Astrocyte (in vitro differentiated cells and primary cell): Measurements from ENCODE around the gene NIFK. TPM values are rescaled to one million over a fixed set of nuclear protein-coding genes. Genes with fewer than 3 reads are reported as not detected.

ENCODE experiments used
- DNase-seq: peaks from one replicate; pipeline ENCODE4 v3.0.0-alpha.2; 2010; ENCODE audit warnings: low read depth
- FAIRE-seq: peaks from 2 replicates; lab custom pipeline; 2011; peaks lifted over from hg19 to GRCh38; lab: Jason Lieb, UNC
- H2AFZ ChIP-seq: 2 replicates; pipeline ENCODE4 v1.6.0; 2012; ENCODE audit warnings: low read depth, low read length, inconsistent platforms
- H3K27ac ChIP-seq: 2 replicates; pipeline ENCODE4 v1.5.1; 2011; ENCODE audit warnings: low read depth, low read length, inconsistent platforms
- H3K27me3 ChIP-seq: 2 replicates; pipeline ENCODE4 v1.6.0; 2011; ENCODE audit warnings: low read length, inconsistent platforms; ENCODE audit not compliant: insufficient read depth
- H3K36me3 ChIP-seq: 2 replicates; pipeline ENCODE4 v1.5.1; 2011; ENCODE audit warnings: low read length, inconsistent platforms; ENCODE audit not compliant: insufficient read depth
- H3K4me1 ChIP-seq: 2 replicates; pipeline ENCODE4 v1.5.1; 2011; ENCODE audit warnings: low read length, inconsistent platforms; ENCODE audit not compliant: insufficient read depth
- H3K4me2 ChIP-seq: 2 replicates; pipeline ENCODE4 v1.6.0; 2012; ENCODE audit warnings: low read length, inconsistent platforms
- H3K4me3 ChIP-seq: 2 replicates; pipeline ENCODE4 v1.5.1; 2011; ENCODE audit warnings: low read depth, mild to moderate bottlenecking, low read length, inconsistent platforms; ENCODE audit not compliant: insufficient read depth
- H3K79me2 ChIP-seq: 2 replicates; pipeline ENCODE4 v1.6.0; 2012; ENCODE audit warnings: mild to moderate bottlenecking, low read length, inconsistent platforms; ENCODE audit not compliant: insufficient read depth
- H3K9ac ChIP-seq: 2 replicates; pipeline ENCODE4 v1.6.0; 2012; ENCODE audit warnings: mild to moderate bottlenecking, low read length, inconsistent platforms
- H3K9me3 ChIP-seq: 2 replicates; pipeline ENCODE4 v1.5.1; 2012; ENCODE audit warnings: low read depth, mild to moderate bottlenecking, low read length, inconsistent platforms; ENCODE audit not compliant: insufficient read depth
- H4K20me1 ChIP-seq: 2 replicates; pipeline ENCODE4 v1.6.0; 2012; ENCODE audit warnings: low read length, inconsistent platforms; ENCODE audit not compliant: insufficient read depth
- H3K27ac Mint-ChIP-seq: one replicate; pipeline ENCODE4 v1.8.0; 2021; ENCODE audit warnings: mild to moderate bottlenecking, mixed read lengths; ENCODE audit not compliant: unreplicated experiment
- H3K27me3 Mint-ChIP-seq: one replicate; pipeline ENCODE4 v1.8.0; 2021; ENCODE audit warnings: low read depth, mixed read lengths; ENCODE audit not compliant: unreplicated experiment
- H3K36me3 Mint-ChIP-seq: one replicate; pipeline ENCODE4 v1.8.0; 2021; ENCODE audit warnings: low read depth, mixed read lengths; ENCODE audit not compliant: unreplicated experiment
- H3K4me1 Mint-ChIP-seq: one replicate; pipeline ENCODE4 v1.8.0; 2021; ENCODE audit warnings: low read depth, mixed read lengths; ENCODE audit not compliant: unreplicated experiment
- H3K4me3 Mint-ChIP-seq: one replicate; pipeline ENCODE4 v1.8.0; 2021; ENCODE audit warnings: mild to moderate bottlenecking, moderate library complexity, mixed read lengths; ENCODE audit not compliant: unreplicated experiment
- H3K9me3 Mint-ChIP-seq: one replicate; pipeline ENCODE4 v1.8.0; 2021; ENCODE audit warnings: mild to moderate bottlenecking, mixed read lengths; ENCODE audit not compliant: unreplicated experiment
- CTCF ChIP-seq: IDR thresholded peaks from 2 replicates; pipeline ENCODE4 v1.5.1; 2011; ENCODE audit warnings: low read depth, mild to moderate bottlenecking, inconsistent platforms, low read length, moderate library complexity; ENCODE audit not compliant: insufficient read depth
- EZH2 ChIP-seq: IDR thresholded peaks from 2 replicates; pipeline ENCODE4 v1.6.1; 2012; ENCODE audit warnings: mild to moderate bottlenecking, low read length, inconsistent platforms; ENCODE audit not compliant: insufficient read depth
- total RNA-seq: library from RNA; stranded (reverse); gene quantifications from 2 replicates; pipeline ENCODE4 v1.2.1, GENCODE V29; 2021

Gene NIFK
- total RNA-seq, 1 donor from 2014 or later = 75.0 TPM

GRCh38 chr2:121686218-121686617 lies 50.5 kb downstream of the NIFK start:
- Histone ChIP-seq H3K27me3 (no peaks in the 10 kb centered on the region), H4K20me1 (no peaks in the 10 kb centered on the region), H3K4me1 (no peaks in the 10 kb centered on the region), H3K27ac (no peak overlapping the region), H3K9ac (no peak overlapping the region), H3K36me3 (no peaks in the 10 kb centered on the region), H3K4me3 (no peak overlapping the region), H3K9me3 (peaks cover 24% of the 10 kb centered on the region), H2AFZ (no peak overlapping the region), H3K79me2 (no peaks in the 10 kb centered on the region), H3K4me2 (no peak overlapping the region)
- peaks cover 1% of the 10 kb centered on the region for H3K4me1 Mint-ChIP-seq
- TF ChIP-seq EZH2 (no peak), CTCF (no peak)
- no peak overlapping the region for H3K27ac Mint-ChIP-seq
- FAIRE-seq (no peak), DNase-seq (no peak)
- H3K9me3 Mint-ChIP-seq = peaks cover 22% of the 10 kb centered on the region
- H3K4me3 Mint-ChIP-seq = no peak overlapping the region
- peaks cover 5% of the 10 kb centered on the region for H3K27me3 Mint-ChIP-seq
- H3K36me3 Mint-ChIP-seq = peaks cover 4% of the 10 kb centered on the region

GRCh38 chr2:121682396-121683298 lies 54.0 kb downstream of the NIFK start:
- H3K4me2 ChIP-seq = no peak overlapping the region
- no peaks in the 10 kb centered on the region for H3K79me2 ChIP-seq
- TF ChIP-seq CTCF (no peak), EZH2 (no peak)
- H3K27me3 Mint-ChIP-seq = peaks cover 4% of the 10 kb centered on the region
- DNase-seq = no peak
- H3K9me3 Mint-ChIP-seq = peaks cover 27% of the 10 kb centered on the region
- H3K27ac Mint-ChIP-seq = no peak overlapping the region
- H3K27ac ChIP-seq = no peak overlapping the region
- no peaks in the 10 kb centered on the region for H4K20me1 ChIP-seq
- H3K27me3 ChIP-seq = no peaks in the 10 kb centered on the region
- no peak overlapping the region for H2AFZ ChIP-seq
- no peaks in the 10 kb centered on the region for H3K36me3 ChIP-seq
- peaks cover 4% of the 10 kb centered on the region for H3K36me3 Mint-ChIP-seq
- H3K4me3 Mint-ChIP-seq = peak overlapping the region; percentile 74
- H3K4me3 ChIP-seq = no peak overlapping the region
- peaks cover 1% of the 10 kb centered on the region for H3K4me1 Mint-ChIP-seq
- FAIRE-seq = no peak
- no peaks in the 10 kb centered on the region for H3K4me1 ChIP-seq
- no peak overlapping the region for H3K9ac ChIP-seq
- H3K9me3 ChIP-seq = peaks cover 24% of the 10 kb centered on the region

- H3K9ac ChIP-seq = no peak overlapping the region
- H2AFZ ChIP-seq = no peak overlapping the region
- peaks cover 17% of the 10 kb centered on the region for H3K9me3 ChIP-seq
- no peaks in the 10 kb centered on the region for H4K20me1 ChIP-seq
- no peak overlapping the region for H3K27ac ChIP-seq
- no peaks in the 10 kb centered on the region for H3K4me1 ChIP-seq
- H3K27me3 Mint-ChIP-seq = no peaks in the 10 kb centered on the region
- H3K36me3 Mint-ChIP-seq = peaks cover 3% of the 10 kb centered on the region
- no peaks in the 10 kb centered on the region for H3K4me1 Mint-ChIP-seq
- DNase-seq (no peak), FAIRE-seq (no peak)
- peaks cover 33% of the 10 kb centered on the region for H3K9me3 Mint-ChIP-seq
- no peaks in the 10 kb centered on the region for H3K36me3 ChIP-seq
- no peak for TF ChIP-seq EZH2
- no peak for TF ChIP-seq CTCF
- no peaks in the 10 kb centered on the region for H3K27me3 ChIP-seq
- H3K4me3 ChIP-seq = no peak overlapping the region
- H3K4me2 ChIP-seq = no peak overlapping the region
- no peak overlapping the region for H3K4me3 Mint-ChIP-seq
- no peak overlapping the region for H3K27ac Mint-ChIP-seq
- no peaks in the 10 kb centered on the region for H3K79me2 ChIP-seq
Measured at GRCh38 chr2:121677855-121678254, 58.8 kb downstream of the NIFK start.
